ENCODE data around the gene NEGR1. TPM values are rescaled to one million over a fixed set of nuclear protein-coding genes. Genes with fewer than 3 reads are reported as not detected.

NEGR1 gene
- total and polyA plus RNA-seq, 11 donors, result 1.7 to 11.3 (median 6.8) TPM

DNA sequence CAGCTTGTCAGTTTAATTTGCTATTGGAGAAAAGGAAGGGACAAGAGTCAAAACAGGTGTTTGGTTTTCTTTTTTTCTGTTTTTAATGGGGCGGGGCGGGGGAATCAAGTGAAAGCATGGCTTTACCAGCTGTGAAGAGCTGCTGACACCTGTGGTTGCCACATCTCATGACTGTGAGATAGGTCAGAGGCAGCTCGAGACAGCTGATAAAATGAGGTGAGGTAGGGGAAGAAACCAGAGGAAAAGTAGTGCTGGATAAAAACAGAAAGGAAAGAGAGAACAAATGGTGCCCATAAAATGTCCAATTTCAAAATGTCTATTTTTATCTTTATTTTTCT lies 272.3 kb downstream of the NEGR1 start:
- intact Hi-C loops (cut with DNase I), result no loop called here
- no peak overlapping the region for H3K27ac ChIP-seq
- H3K4me1 ChIP-seq, result peaks cover 0 to 39% (median 4%) of the 10 kb centered on the region in 12 donors
- peak in 2 of 5 donors; percentile 19 to 23 for DNase-seq
- ATAC-seq, result peak in 1 of 4 donors; percentile 59
- TF ChIP-seq, protein P1, sequence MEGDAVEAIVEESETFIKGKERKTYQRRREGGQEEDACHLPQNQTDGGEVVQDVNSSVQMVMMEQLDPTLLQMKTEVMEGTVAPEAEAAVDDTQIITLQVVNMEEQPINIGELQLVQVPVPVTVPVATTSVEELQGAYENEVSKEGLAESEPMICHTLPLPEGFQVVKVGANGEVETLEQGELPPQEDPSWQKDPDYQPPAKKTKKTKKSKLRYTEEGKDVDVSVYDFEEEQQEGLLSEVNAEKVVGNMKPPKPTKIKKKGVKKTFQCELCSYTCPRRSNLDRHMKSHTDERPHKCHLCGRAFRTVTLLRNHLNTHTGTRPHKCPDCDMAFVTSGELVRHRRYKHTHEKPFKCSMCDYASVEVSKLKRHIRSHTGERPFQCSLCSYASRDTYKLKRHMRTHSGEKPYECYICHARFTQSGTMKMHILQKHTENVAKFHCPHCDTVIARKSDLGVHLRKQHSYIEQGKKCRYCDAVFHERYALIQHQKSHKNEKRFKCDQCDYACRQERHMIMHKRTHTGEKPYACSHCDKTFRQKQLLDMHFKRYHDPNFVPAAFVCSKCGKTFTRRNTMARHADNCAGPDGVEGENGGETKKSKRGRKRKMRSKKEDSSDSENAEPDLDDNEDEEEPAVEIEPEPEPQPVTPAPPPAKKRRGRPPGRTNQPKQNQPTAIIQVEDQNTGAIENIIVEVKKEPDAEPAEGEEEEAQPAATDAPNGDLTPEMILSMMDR (IDR thresholded peaks at IDR 0.05), result no peak
- TF ChIP-seq POLR2A (IDR thresholded peaks at IDR 0.05), result no peak
- H3K36me3 ChIP-seq, result no peaks in the 10 kb centered on the region
- 34 to 43% (median 40%) methylated on average over 3 of the region's 3 CpGs for WGBS, 4 donors
- H3K27me3 ChIP-seq, result no peaks in the 10 kb centered on the region
- H3K9me3 ChIP-seq, result no peaks in the 10 kb centered on the region
- H3K4me3 ChIP-seq, result no peak overlapping the region

DNA sequence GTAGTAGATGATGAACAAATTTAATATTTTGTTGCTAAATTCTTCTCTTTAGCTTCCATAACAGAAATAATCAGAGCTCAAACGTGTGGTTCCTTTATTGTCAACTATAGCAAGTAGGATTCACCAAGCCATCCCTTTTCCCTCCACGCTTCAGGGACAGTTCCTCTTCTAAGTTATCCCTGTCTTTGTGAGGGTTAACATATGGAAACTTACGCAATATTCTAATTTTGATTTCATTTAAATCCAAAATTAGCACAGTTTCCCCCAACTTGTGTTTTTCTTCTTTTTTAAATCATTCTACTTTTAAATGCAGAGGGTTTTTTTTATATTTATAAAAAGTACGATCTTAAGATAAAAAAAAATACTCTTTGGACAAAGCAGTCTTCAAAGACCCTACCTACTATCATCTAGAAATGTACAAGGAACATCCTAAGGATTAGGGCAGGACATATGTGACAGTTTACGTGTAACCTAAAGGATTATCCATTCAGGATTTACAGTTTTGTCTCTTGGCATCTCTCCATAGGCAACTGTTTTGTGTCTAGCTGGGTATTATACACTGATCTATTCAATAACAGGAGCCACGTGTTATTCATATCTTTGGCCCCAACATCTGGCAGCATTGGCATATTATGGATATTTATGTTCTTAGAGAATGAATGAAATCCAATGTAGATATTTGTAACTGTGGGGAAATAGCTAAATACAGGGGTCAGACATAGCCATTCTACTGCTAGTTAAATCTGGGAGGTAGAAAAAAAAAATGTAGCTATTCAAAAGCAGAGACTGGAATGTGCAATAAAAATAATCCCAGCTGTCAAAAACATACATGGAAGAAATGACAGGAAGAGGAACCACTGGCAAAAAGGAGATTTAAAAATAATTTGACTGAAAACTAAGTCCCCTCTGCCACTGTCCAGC lies 272.9 kb downstream of the NEGR1 start:
- Histone ChIP-seq H3K4me1 (peaks cover 0 to 39% (median 4%) of the 10 kb centered on the region in 12 donors), H3K27ac (no peak overlapping the region), H3K4me3 (no peak overlapping the region), H3K9me3 (no peaks in the 10 kb centered on the region), H3K27me3 (no peaks in the 10 kb centered on the region), H3K36me3 (no peaks in the 10 kb centered on the region)
- 61 to 69% (median 66%) methylated on average over 6 of the region's 6 CpGs for WGBS, 4 donors
- TF ChIP-seq, protein P1 (IDR thresholded peaks at IDR 0.05), result no peak
- no peak for TF ChIP-seq POLR2A (IDR thresholded peaks at IDR 0.05)
- ATAC-seq (no peak), DNase-seq (no peak)
- intact Hi-C loops (cut with DNase I), result no loop called here

DNA sequence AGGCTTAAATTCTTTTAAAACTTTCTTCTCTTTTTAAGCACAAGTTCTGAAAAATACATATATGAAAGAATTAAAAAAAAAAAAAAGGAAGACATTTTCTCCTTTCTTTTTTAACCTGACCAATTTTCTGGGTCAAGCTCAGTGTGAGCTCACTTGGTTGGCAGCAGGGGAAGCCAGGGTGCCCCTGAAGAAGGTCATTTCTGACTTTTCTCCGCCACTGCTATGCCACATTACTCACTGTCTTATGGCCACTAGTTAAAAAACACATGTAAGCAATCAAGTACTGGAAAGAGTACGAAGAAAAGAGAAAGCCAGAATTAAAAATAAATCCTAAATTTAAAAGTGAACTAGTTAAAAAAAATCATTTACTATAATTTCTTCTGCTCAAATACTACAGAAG lies 275.0 kb downstream of the NEGR1 start:
- no peak for TF ChIP-seq POLR2A (IDR thresholded peaks at IDR 0.05)
- TF ChIP-seq, protein P1 (IDR thresholded peaks at IDR 0.05), result no peak
- ATAC-seq (no peak), DNase-seq (peak in 1 of 5 donors; percentile 27)
- 58 to 61% (median 59%) methylated on average over 2 of the region's 2 CpGs for WGBS, 4 donors
- Histone ChIP-seq H3K27me3 (no peaks in the 10 kb centered on the region), H3K4me3 (no peak overlapping the region), H3K36me3 (no peaks in the 10 kb centered on the region), H3K27ac (no peak overlapping the region), H3K9me3 (no peaks in the 10 kb centered on the region), H3K4me1 (peaks cover 0 to 23% (median 4%) of the 10 kb centered on the region in 12 donors)
- intact Hi-C loops (cut with DNase I), result no loop called here

DNA sequence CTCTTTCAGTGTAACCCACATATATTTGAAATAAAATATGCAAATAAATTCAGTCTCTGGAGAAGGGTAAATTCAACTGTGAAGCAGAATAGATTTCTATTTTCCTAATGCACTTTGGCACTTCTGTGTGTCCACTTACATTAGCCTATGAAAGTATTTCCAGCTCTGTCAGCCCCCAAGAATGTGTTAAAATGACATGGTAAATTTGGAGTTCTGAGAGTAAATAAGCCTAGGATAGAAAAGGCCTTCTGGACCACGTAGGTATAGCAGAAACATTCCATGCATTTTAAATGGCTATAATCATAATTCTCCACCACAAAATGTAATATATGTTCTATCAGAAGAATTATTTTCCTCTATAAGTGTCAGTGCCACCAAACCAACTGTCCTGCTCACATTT lies 276.2 kb downstream of the NEGR1 start:
- no peaks in the 10 kb centered on the region for H3K9me3 ChIP-seq
- intact Hi-C loops (cut with DNase I), result no loop called here
- no peaks in the 10 kb centered on the region for H3K36me3 ChIP-seq
- H3K27ac ChIP-seq, result no peak overlapping the region
- ATAC-seq, result no peak
- DNase-seq, result no peak
- H3K4me3 ChIP-seq, result no peak overlapping the region
- no peak for TF ChIP-seq POLR2A (IDR thresholded peaks at IDR 0.05)
- TF ChIP-seq, protein P1 (IDR thresholded peaks at IDR 0.05), result no peak
- H3K4me1 ChIP-seq, result peaks cover 0 to 23% (median 4%) of the 10 kb centered on the region in 12 donors
- H3K27me3 ChIP-seq, result no peaks in the 10 kb centered on the region
- WGBS, 4 donors, result 30 to 40% (median 36%) methylated on average over 1 of the region's 1 CpG

Data from heart left ventricle (tissue), 16 donors.